GM19324 (cell line): ENCODE data around the gene AMACR.
A peak's percentile ranks its signal among the peaks of the same experiment; 100 is the strongest.

Source experiments
- ATAC-seq: cut with Tn5 transposase; IDR thresholded peaks from one replicate; pipeline ENCODE4 v1.9.1; 2021; ENCODE audit warnings: mild to moderate bottlenecking, moderate library complexity; ENCODE audit not compliant: unreplicated experiment, low FRiP score

Gene AMACR

GRCh38 chr5:34007621-34008600 is at the start of gene AMACR:
AMACR (minus strand) TSS chr5:34008050; CDS start chr5:34008019, 31 bp downstream.
- ATAC-seq: peak; percentile 94

- no peak for ATAC-seq
Measured at GRCh38 chr5:34057569-34057968, 49.7 kb upstream of the AMACR start.

- ATAC-seq: no peak
Measured at GRCh38 chr5:34057118-34057517, 49.3 kb upstream of the AMACR start.

- no peak for ATAC-seq
Measured at GRCh38 chr5:34055667-34056066, 47.8 kb upstream of the AMACR start.

- no peak for ATAC-seq
Measured at GRCh38 chr5:34054400-34054729, 46.5 kb upstream of the AMACR start.

GRCh38 chr5:34053571-34054399 is 45.9 kb upstream of the AMACR start:
- no peak for ATAC-seq

- no peak for ATAC-seq
Measured at GRCh38 chr5:34053133-34053532, 45.3 kb upstream of the AMACR start.

- ATAC-seq: no peak
Measured at GRCh38 chr5:34051374-34051980, 43.6 kb upstream of the AMACR start.

GRCh38 chr5:34047774-34048572 is 40.1 kb upstream of the AMACR start:
- no peak for ATAC-seq

- ATAC-seq: no peak
Measured at GRCh38 chr5:34047143-34047542, 39.3 kb upstream of the AMACR start.

- ATAC-seq: no peak
Measured at GRCh38 chr5:34045996-34046395, 38.1 kb upstream of the AMACR start.

- ATAC-seq: no peak
Measured at GRCh38 chr5:34045023-34045422, 37.2 kb upstream of the AMACR start.

GRCh38 chr5:34043099-34043876 is 35.4 kb upstream of the AMACR start, which contains the start of gene C1QTNF3:
C1QTNF3 (minus strand) TSS chr5:34043213; CDS start chr5:34043125, 88 bp downstream.
- ATAC-seq: no peak

GRCh38 chr5:34042321-34042720 is 34.5 kb upstream of the AMACR start:
- no peak for ATAC-seq

GRCh38 chr5:34041247-34041972 is 33.6 kb upstream of the AMACR start:
- no peak for ATAC-seq

GRCh38 chr5:34040472-34040871 is 32.6 kb upstream of the AMACR start:
- no peak for ATAC-seq

GRCh38 chr5:34039398-34040157 is 31.7 kb upstream of the AMACR start:
- no peak for ATAC-seq

- ATAC-seq: no peak
Measured at GRCh38 chr5:34038838-34039237, 31.0 kb upstream of the AMACR start.
